ENCODE results near the gene CDK1. TPM values are rescaled to one million over a fixed set of nuclear protein-coding genes. Genes with fewer than 3 reads are reported as not detected.

Gene CDK1
- polyA plus RNA-seq, 4 donors = 2.7 to 38.1 (median 18.8) TPM

DNA sequence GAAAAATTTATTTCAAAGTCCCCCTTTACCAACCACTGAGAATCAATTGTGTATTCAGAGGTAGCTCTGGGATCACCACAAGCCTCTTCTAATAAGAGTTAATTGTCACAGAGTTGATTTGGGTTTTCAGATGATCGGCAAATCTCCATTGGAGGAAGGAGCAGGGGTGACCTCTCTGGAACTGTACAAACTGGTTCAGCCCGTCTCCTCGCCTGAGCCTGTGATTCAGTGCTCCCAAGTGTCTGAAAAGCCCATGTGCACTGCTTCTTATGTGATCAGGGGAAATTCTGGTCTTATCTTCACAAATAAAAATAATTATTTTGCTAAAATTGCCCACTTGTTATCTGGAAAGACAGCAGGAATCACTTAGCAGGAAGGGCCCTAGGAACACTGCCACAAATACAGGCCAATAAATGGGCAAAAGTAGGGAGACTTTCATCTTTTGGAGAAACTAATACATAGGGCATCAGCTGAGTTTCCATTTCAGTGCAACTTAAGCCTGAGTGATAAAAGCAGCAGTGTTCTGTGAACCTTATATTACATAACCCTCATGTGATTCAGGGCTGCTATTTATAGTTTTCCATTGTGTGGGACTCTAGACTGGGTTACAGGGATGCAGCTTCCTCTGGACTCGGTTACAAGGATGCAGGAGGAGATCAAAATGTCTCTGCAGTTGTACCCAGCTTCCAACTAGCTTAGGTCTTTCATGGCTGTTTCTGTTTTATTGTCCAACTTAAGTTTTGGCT lies 32.3 kb downstream of the CDK1 start:
- WGBS, 3 donors = 52 to 60% (median 53%) methylated on average over 4 of the region's 4 CpGs
- Histone ChIP-seq H3K4me3 (ENCODE audit: low read depth in 1 of 3, low read length in 3 of 3) (no peak overlapping the region), H3K27me3 (ENCODE audit: control insufficient read depth in 3 of 3, insufficient read depth in 3 of 3, low read length in 3 of 3) (no peaks in the 10 kb centered on the region), H3K9me3 (ENCODE audit: control insufficient read depth in 2 of 2, insufficient read depth in 1 of 2, low read depth in 1 of 2, low read length in 1 of 2) (no peaks in the 10 kb centered on the region), H3K27ac (ENCODE audit: low read depth in 1 of 3, low read length in 2 of 3) (peak overlapping the region in 2 of 3 donors; percentile 7 to 50), H3K4me1 (ENCODE audit: control insufficient read depth in 3 of 3, insufficient read depth in 2 of 3, low read depth in 1 of 3, low read length in 2 of 3) (peaks cover 0 to 7% (median 3%) of the 10 kb centered on the region in 3 donors), H3K36me3 (ENCODE audit: control insufficient read depth in 3 of 3, insufficient read depth in 2 of 3, low read depth in 1 of 3, low read length in 3 of 3) (no peaks in the 10 kb centered on the region)
- FAIRE-seq (no peak), DNase-seq (peak in 1 of 2 donors; percentile 74)

DNA sequence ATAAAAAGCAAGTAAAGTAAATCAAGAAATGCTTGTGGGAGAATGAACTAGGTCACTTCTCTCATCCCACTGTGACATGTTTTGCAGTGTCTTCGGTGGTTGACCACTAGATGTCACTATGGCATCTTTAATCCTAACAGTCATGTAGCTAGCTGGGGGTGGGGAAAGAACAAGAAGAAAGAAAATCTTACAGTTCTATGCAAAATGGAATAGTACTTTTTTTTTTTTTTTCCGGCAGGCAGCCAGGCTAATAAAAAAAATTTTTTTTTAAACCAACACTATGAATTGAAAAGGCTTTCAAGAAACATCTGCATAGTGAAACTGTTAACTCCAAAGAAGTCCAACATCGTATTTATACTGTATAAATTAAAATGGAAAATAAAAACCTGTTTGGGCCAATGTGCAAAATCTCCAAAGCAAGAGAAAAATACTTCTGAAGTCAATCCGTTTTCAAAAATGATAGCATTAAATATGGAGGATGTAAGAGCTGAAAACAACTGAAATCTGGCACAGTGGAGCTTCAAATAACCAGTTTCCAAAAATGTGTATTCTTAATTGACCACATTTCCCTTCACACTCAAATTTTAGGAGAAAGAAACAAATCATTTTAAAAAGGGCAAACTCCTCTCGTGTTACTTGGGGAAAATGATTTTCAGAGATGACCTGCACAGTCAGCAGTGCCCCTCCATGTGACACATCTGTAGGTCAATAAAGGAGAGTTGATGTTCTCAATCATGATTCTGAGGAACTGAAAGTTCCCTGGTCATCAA lies 38.5 kb downstream of the CDK1 start:
- FAIRE-seq = peak; percentile 62
- no peaks in the 10 kb centered on the region for H3K36me3 ChIP-seq (ENCODE audit: control insufficient read depth in 3 of 3, insufficient read depth in 2 of 3, low read depth in 1 of 3, low read length in 3 of 3)
- no peak overlapping the region for H3K4me3 ChIP-seq (ENCODE audit: low read depth in 1 of 3, low read length in 3 of 3)
- peak; percentile 75 to 83 for DNase-seq
- no peak overlapping the region for H3K27ac ChIP-seq (ENCODE audit: low read depth in 1 of 3, low read length in 2 of 3)
- no peaks in the 10 kb centered on the region for H3K9me3 ChIP-seq (ENCODE audit: control insufficient read depth in 2 of 2, insufficient read depth in 1 of 2, low read depth in 1 of 2, low read length in 1 of 2)
- H3K27me3 ChIP-seq (ENCODE audit: control insufficient read depth in 3 of 3, insufficient read depth in 3 of 3, low read length in 3 of 3) = no peaks in the 10 kb centered on the region
- 17 to 21% (median 18%) methylated on average over 5 of the region's 5 CpGs for WGBS, 3 donors
- H3K4me1 ChIP-seq (ENCODE audit: control insufficient read depth in 3 of 3, insufficient read depth in 2 of 3, low read depth in 1 of 3, low read length in 2 of 3) = peaks cover 0 to 5% (median 0%) of the 10 kb centered on the region in 3 donors

DNA sequence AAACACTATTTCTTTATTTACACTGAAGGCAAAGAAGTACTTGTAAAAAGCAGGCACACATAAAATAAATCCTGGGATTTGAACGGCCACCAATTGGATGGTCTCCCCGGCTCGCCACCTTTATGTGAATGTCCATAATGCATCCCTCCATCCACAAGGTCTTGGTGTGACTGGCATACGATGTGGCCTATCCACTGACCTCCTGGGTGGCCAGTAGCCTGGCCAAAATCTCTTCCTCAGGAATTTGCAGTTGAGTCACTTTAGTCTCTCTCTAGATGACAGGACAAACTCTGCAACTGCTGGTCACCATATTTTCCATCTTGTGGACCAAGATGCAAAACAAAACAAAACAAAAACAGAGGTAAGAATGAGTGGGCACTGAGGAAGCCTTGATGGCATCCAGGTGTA lies 39.1 kb downstream of the CDK1 start:
- FAIRE-seq = no peak
- no peaks in the 10 kb centered on the region for H3K9me3 ChIP-seq (ENCODE audit: control insufficient read depth in 2 of 2, insufficient read depth in 1 of 2, low read depth in 1 of 2, low read length in 1 of 2)
- no peaks in the 10 kb centered on the region for H3K27me3 ChIP-seq (ENCODE audit: control insufficient read depth in 3 of 3, insufficient read depth in 3 of 3, low read length in 3 of 3)
- H3K36me3 ChIP-seq (ENCODE audit: control insufficient read depth in 3 of 3, insufficient read depth in 2 of 3, low read depth in 1 of 3, low read length in 3 of 3) = no peaks in the 10 kb centered on the region
- peaks cover 0 to 5% (median 0%) of the 10 kb centered on the region in 3 donors for H3K4me1 ChIP-seq (ENCODE audit: control insufficient read depth in 3 of 3, insufficient read depth in 2 of 3, low read depth in 1 of 3, low read length in 2 of 3)
- no peak for DNase-seq
- WGBS, 3 donors = 67 to 86% (median 76%) methylated on average over 4 of the region's 4 CpGs
- no peak overlapping the region for H3K4me3 ChIP-seq (ENCODE audit: low read depth in 1 of 3, low read length in 3 of 3)
- H3K27ac ChIP-seq (ENCODE audit: low read depth in 1 of 3, low read length in 2 of 3) = no peak overlapping the region

DNA sequence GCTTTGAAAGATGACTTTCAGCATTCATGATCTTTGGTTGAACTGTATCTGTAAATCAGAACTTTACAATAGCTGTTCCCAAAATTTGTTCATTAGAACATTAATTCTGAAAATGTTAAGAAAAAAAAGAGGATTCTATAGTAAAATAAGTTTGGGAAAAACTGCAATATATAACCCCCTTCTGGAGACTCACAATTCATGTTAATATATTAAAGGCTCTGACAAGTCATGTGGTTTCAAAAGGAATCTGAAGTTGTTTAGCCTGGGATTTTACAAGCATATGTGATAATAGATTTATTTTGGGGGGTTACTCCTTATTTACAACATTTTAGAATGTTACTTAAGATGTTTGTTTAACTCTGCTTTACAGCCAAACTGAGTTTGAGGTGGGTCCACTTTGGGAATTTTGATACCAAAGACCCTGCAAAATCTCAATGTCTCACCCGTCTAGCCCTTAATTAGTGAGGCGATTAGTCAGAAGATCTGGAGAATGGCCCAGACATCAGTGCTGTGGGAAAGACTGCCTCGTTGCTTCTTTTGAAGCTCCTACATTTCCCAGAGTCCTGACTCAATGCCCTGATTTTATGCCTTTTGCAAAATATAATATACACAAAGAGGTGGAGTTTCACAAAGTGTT lies 40.0 kb downstream of the CDK1 start:
- no peak for DNase-seq
- Histone ChIP-seq H3K4me1 (ENCODE audit: control insufficient read depth in 3 of 3, insufficient read depth in 2 of 3, low read depth in 1 of 3, low read length in 2 of 3) (peaks cover 0 to 5% (median 0%) of the 10 kb centered on the region in 3 donors), H3K4me3 (ENCODE audit: low read depth in 1 of 3, low read length in 3 of 3) (no peak overlapping the region), H3K27ac (ENCODE audit: low read depth in 1 of 3, low read length in 2 of 3) (no peak overlapping the region), H3K27me3 (ENCODE audit: control insufficient read depth in 3 of 3, insufficient read depth in 3 of 3, low read length in 3 of 3) (no peaks in the 10 kb centered on the region), H3K9me3 (ENCODE audit: control insufficient read depth in 2 of 2, insufficient read depth in 1 of 2, low read depth in 1 of 2, low read length in 1 of 2) (no peaks in the 10 kb centered on the region), H3K36me3 (ENCODE audit: control insufficient read depth in 3 of 3, insufficient read depth in 2 of 3, low read depth in 1 of 3, low read length in 3 of 3) (no peaks in the 10 kb centered on the region)
- WGBS, 3 donors = 65 to 73% (median 70%) methylated on average over 3 of the region's 3 CpGs
- no peak for FAIRE-seq

DNA sequence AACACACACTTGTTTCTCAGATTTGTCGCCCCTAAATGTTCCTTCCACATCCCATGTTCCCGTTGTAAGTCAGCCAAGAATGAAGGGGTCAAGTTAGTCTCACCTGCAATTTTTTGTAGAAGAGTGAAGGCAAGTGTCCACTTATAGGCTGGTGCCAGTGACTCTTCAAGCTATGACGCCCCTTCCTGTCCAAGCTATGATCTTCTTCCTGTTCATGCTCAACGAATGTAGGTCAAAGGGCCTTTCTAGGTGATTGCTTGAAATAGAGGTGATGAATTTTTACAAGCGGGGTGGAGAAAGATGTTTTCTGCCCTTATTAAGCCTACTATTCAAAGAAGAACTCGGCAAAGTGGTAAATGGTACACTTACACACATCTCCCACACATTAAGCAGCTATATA lies 41.0 kb downstream of the CDK1 start:
- Histone ChIP-seq H3K4me1 (ENCODE audit: control insufficient read depth in 3 of 3, insufficient read depth in 2 of 3, low read depth in 1 of 3, low read length in 2 of 3) (peaks cover 0 to 5% (median 0%) of the 10 kb centered on the region in 3 donors), H3K4me3 (ENCODE audit: low read depth in 1 of 3, low read length in 3 of 3) (no peak overlapping the region), H3K36me3 (ENCODE audit: control insufficient read depth in 3 of 3, insufficient read depth in 2 of 3, low read depth in 1 of 3, low read length in 3 of 3) (no peaks in the 10 kb centered on the region), H3K9me3 (ENCODE audit: control insufficient read depth in 2 of 2, insufficient read depth in 1 of 2, low read depth in 1 of 2, low read length in 1 of 2) (no peaks in the 10 kb centered on the region), H3K27me3 (ENCODE audit: control insufficient read depth in 3 of 3, insufficient read depth in 3 of 3, low read length in 3 of 3) (no peaks in the 10 kb centered on the region), H3K27ac (ENCODE audit: low read depth in 1 of 3, low read length in 2 of 3) (no peak overlapping the region)
- DNase-seq (peak in 1 of 2 donors; percentile 11), FAIRE-seq (no peak)
- WGBS, 3 donors = 66 to 76% (median 67%) methylated on average over 6 of the region's 6 CpGs

DNA sequence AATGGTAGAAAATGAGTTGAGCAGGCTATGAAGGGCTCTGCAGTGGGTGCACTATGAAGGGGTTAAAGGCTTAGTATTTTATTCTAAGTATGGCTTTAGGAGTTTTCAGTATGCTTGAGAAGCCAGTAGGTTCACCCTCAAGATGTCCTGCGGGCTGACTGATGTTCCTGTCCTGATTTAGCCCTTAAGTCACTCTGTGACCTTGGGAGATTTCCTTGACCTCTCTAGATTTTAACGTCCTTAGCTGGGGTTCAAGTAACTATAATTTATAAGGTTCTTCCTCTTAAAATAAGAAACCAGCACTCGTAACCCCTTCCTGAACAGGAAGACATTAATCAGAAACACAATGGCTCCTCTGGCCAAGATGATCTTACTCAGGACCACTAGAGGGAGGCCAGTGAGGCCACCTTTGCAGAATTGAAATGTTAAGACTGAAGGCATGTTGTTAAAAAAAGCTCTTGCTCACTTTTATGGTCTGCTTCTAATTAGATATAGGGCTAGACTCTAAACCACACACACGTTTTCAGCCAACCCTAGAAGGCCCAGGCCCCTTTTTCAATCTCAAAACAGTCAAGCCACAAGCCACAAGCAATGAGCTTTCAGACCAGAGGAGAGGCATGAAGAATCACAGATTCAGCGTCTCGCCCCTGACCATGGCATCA lies 41.9 kb downstream of the CDK1 start:
- Histone ChIP-seq H3K27ac (ENCODE audit: low read depth in 1 of 3, low read length in 2 of 3) (peak overlapping the region in 1 of 3 donors; percentile 38), H3K9me3 (ENCODE audit: control insufficient read depth in 2 of 2, insufficient read depth in 1 of 2, low read depth in 1 of 2, low read length in 1 of 2) (no peaks in the 10 kb centered on the region), H3K36me3 (ENCODE audit: control insufficient read depth in 3 of 3, insufficient read depth in 2 of 3, low read depth in 1 of 3, low read length in 3 of 3) (no peaks in the 10 kb centered on the region), H3K27me3 (ENCODE audit: control insufficient read depth in 3 of 3, insufficient read depth in 3 of 3, low read length in 3 of 3) (no peaks in the 10 kb centered on the region), H3K4me3 (ENCODE audit: low read depth in 1 of 3, low read length in 3 of 3) (no peak overlapping the region), H3K4me1 (ENCODE audit: control insufficient read depth in 3 of 3, insufficient read depth in 2 of 3, low read depth in 1 of 3, low read length in 2 of 3) (peaks cover 0 to 5% (median 0%) of the 10 kb centered on the region in 3 donors)
- FAIRE-seq (no peak), DNase-seq (no peak)
- 60 to 69% (median 68%) methylated on average over 6 of the region's 6 CpGs for WGBS, 3 donors

DNA sequence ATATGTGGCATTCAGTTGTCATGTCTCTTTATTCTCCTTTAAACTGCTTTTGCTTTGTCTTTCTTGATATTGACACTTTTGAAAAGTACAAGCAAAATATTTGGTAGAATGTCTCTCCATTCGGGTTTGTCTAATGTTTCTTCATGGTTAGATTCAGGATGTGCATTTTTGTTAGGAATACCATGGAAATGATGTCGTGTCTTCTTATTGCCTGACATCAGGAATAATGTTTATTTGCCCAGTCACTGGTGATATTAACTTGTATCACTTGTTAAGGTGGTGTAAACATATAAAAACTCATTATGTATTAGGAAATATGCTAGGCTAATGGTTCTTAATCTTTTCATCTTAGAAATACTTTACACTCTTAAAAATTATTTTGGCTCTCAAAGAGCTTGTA lies 43.4 kb downstream of the CDK1 start:
- DNase-seq (no peak), FAIRE-seq (no peak)
- 65 to 79% (median 73%) methylated on average over 2 of the region's 2 CpGs for WGBS, 3 donors
- Histone ChIP-seq H3K27ac (ENCODE audit: low read depth in 1 of 3, low read length in 2 of 3) (no peak overlapping the region), H3K9me3 (ENCODE audit: control insufficient read depth in 2 of 2, insufficient read depth in 1 of 2, low read depth in 1 of 2, low read length in 1 of 2) (no peaks in the 10 kb centered on the region), H3K27me3 (ENCODE audit: control insufficient read depth in 3 of 3, insufficient read depth in 3 of 3, low read length in 3 of 3) (no peaks in the 10 kb centered on the region), H3K4me3 (ENCODE audit: low read depth in 1 of 3, low read length in 3 of 3) (no peak overlapping the region), H3K4me1 (ENCODE audit: control insufficient read depth in 3 of 3, insufficient read depth in 2 of 3, low read depth in 1 of 3, low read length in 2 of 3) (peaks cover 0 to 5% (median 0%) of the 10 kb centered on the region in 3 donors), H3K36me3 (ENCODE audit: control insufficient read depth in 3 of 3, insufficient read depth in 2 of 3, low read depth in 1 of 3, low read length in 3 of 3) (no peaks in the 10 kb centered on the region)

DNA sequence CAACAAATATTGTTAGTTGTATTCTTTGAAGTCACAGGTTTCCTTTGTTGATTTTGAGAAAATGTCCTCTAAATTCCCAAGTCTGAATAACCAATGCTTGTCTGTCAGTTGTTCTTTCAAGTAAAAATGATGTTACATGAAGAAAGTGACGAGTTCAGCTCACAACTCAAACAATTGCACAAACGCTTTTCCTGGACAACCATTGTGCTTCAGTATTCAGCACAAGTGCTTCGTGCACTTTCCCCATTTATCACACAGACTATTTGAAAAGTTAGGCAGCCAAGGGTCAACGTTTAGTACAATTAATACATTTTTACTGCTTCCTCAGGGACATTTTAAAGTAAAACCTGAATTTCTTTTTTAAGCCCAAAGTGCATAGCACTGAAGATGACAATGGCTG lies 44.5 kb downstream of the CDK1 start:
- Histone ChIP-seq H3K27ac (ENCODE audit: low read depth in 1 of 3, low read length in 2 of 3) (no peak overlapping the region), H3K4me3 (ENCODE audit: low read depth in 1 of 3, low read length in 3 of 3) (no peak overlapping the region), H3K27me3 (ENCODE audit: control insufficient read depth in 3 of 3, insufficient read depth in 3 of 3, low read length in 3 of 3) (no peaks in the 10 kb centered on the region), H3K4me1 (ENCODE audit: control insufficient read depth in 3 of 3, insufficient read depth in 2 of 3, low read depth in 1 of 3, low read length in 2 of 3) (peaks cover 0 to 5% (median 0%) of the 10 kb centered on the region in 3 donors), H3K36me3 (ENCODE audit: control insufficient read depth in 3 of 3, insufficient read depth in 2 of 3, low read depth in 1 of 3, low read length in 3 of 3) (no peaks in the 10 kb centered on the region), H3K9me3 (ENCODE audit: control insufficient read depth in 2 of 2, insufficient read depth in 1 of 2, low read depth in 1 of 2, low read length in 1 of 2) (no peaks in the 10 kb centered on the region)
- WGBS, 3 donors = 60 to 65% (median 61%) methylated on average over 4 of the region's 4 CpGs
- no peak for DNase-seq
- FAIRE-seq = no peak

Data from small intestine (tissue), 7 donors.